Femur (tissue), 1 donor: ENCODE data around the gene MOV10L1.
A peak's percentile ranks its signal among the peaks of the same experiment; 100 is the strongest.

Source experiments
- DNase-seq: peaks from one replicate; pipeline ENCODE4 v3.0.0-alpha.2; 2017

MOV10L1 gene

GRCh38 chr22:50089682-50090411 lies at the start of gene MOV10L1:
Gene MOV10L1 (plus strand): TSS chr22:50090006. CDS start chr22:50090089, 83 bp downstream.
- peak; percentile 75 for DNase-seq

- no peak for DNase-seq
Measured at GRCh38 chr22:50040717-50041116, 49.1 kb upstream of the MOV10L1 start.

- DNase-seq: no peak
Measured at GRCh38 chr22:50041361-50042065, 48.3 kb upstream of the MOV10L1 start.

GRCh38 chr22:50044485-50045118 lies 45.2 kb upstream of the MOV10L1 start:
- DNase-seq: no peak

GRCh38 chr22:50045211-50046018 lies 44.4 kb upstream of the MOV10L1 start:
- DNase-seq: no peak

- no peak for DNase-seq
Measured at GRCh38 chr22:50046019-50046415, 43.8 kb upstream of the MOV10L1 start.

GRCh38 chr22:50046481-50047245 lies 43.1 kb upstream of the MOV10L1 start:
- DNase-seq: no peak

- DNase-seq: no peak
Measured at GRCh38 chr22:50047346-50047745, 42.5 kb upstream of the MOV10L1 start.

GRCh38 chr22:50048061-50048765 lies 41.6 kb upstream of the MOV10L1 start:
- DNase-seq: peak; percentile 56

GRCh38 chr22:50048836-50049235 lies 41.0 kb upstream of the MOV10L1 start:
- no peak for DNase-seq

- peak; percentile 17 for DNase-seq
Measured at GRCh38 chr22:50049299-50050195, 40.3 kb upstream of the MOV10L1 start.

GRCh38 chr22:50051930-50052329 lies 37.9 kb upstream of the MOV10L1 start:
- DNase-seq: no peak

- DNase-seq: no peak
Measured at GRCh38 chr22:50053861-50054260, 35.9 kb upstream of the MOV10L1 start.

GRCh38 chr22:50056214-50056972 lies 33.4 kb upstream of the MOV10L1 start:
- DNase-seq: no peak

GRCh38 chr22:50057278-50058060 lies 32.3 kb upstream of the MOV10L1 start:
- DNase-seq: no peak

- no peak for DNase-seq
Measured at GRCh38 chr22:50058061-50058905, 31.5 kb upstream of the MOV10L1 start, which contains the start of gene TTLL8. Gene TTLL8 (minus strand): TSS chr22:50058298.
